ENCODE measurements around the gene POLN.
"Not testable (repeated sequence)": the region's sequence is repeated elsewhere in the genome, so short reads cannot be mapped to it uniquely, and the experiment has no call there.

The POLN gene

DNA sequence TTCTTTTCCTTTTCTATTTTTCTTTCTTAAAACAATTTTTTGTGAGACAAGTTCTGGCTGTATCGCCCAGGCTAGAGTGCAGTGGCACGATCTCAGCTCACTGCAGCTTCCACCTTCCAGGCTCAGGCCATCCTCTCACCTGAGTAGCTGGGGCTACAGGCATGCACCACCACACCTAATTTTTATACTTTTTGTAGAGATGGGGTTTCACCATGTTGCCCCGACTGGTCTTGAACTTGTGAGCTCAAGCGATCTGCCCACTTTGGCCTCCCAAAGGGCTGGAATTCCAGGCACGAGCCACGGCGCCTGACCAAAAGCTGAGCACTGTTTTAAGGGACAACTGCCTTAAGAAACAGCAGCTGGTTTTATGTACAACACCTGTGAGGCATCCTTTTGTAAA, 192.1 kb downstream of the POLN start:
- DNase-seq, result no peak

DNA sequence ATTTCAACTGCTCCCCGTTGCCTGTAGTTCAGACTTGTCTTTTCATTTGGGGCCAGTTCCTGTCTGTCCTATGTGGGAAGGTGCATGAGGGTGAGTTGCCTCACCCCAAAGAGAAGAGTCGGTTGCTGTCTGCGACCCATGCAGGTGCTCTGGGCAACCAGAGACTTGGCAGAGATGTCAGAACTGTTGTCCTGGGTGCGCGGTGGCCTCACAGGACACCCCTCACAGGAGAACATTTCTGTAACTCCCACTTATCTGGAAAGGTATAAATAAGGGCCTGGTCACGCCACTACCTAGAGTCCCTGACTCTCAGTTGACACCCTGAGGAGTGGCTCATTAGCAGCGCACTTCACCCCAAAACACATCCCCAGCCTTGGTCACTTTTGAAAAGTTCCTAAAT, 192.5 kb downstream of the POLN start:
- no peak for DNase-seq

- no peak for DNase-seq
These were observed 193.1 kb downstream of the POLN start for GRCh38 chr4:2048831-2049230.

DNA sequence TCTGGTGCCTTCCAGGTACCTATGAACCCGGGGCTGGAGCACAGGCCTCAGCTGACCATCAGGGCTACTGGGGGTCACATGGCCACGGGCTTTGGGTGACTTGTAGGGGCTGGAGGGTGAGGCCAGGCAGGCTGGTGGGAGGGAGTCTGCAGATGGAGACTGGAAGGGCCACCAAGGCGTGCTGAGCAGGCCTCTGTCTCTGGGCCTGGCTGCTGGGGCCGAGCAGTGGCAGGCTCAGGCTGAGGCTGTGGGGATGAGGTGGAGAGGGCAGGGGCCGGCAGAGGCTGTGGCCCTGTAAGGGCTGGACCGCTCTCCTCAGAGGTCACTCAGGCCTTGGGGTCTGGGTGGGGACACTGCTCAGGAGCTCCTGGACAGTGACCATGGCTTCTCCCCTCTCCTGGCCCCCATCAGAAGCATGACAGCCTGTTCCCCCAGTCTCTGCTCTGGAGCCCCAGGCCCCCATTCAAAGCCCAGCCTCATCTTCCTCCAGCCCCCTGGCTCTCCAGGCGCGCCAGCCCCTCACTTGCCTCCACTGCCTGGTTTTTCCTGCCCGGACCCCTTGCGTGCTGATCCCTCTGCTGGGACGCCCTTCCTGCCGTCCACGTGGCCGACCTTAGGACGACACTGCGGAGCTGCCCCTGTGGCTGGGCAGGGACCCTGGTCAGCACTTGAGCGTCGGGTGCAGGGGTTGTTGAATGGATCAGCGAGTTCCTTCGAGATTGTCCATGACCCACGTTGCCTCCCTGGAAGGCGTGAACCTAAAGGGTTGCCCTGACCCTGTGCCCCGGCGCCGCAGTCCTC, 193.9 kb downstream of the POLN start:
- DNase-seq, result no peak

GRCh38 chr4:2047031-2047660, 194.8 kb downstream of the POLN start:
- no peak for DNase-seq

GRCh38 chr4:2046031-2046961, 195.6 kb downstream of the POLN start:
- no peak for DNase-seq

- DNase-seq, result no peak
These were observed 196.4 kb downstream of the POLN start for GRCh38 chr4:2045518-2045951.

GRCh38 chr4:2044542-2045517, 197.1 kb downstream of the POLN start:
- no peak for DNase-seq

- no peak for DNase-seq
These were observed 197.8 kb downstream of the POLN start for GRCh38 chr4:2044119-2044485.

DNA sequence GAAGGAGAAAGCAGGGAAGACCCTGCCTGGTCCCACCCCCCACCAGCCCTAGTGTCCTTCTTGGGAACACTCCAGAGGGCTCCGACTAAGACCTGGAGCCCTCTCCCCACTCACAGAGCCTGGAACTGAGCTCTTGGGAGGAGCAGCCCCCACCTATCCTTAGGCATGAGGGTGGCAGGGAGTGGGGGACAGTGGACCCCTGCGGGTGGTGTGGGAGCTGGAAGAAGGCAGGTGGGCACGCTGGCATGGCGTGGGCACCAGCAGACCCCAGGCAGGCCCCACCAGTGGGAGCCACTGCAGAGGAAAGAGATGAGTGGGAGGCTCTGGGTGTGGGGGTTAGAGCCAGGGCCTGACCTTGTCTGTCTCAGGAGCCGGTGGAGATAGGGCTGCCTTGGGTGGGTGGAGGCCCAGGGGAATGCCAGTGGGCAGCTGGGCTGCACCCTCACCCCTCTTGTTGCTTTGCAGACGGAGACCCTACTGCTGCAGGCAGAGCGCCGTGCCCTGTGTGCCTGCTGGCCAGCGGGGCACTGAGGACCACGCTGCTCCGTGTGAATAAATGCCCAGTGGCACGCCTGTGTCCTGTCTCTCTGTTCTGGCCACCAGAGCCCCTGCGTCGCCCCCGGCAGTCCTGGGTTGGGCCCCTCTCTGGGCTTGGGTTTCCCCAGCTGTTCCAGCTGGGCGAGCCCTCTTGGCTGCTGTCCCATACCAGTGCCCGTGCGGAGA, 198.4 kb downstream of the POLN start:
- DNase-seq, result no peak

DNA sequence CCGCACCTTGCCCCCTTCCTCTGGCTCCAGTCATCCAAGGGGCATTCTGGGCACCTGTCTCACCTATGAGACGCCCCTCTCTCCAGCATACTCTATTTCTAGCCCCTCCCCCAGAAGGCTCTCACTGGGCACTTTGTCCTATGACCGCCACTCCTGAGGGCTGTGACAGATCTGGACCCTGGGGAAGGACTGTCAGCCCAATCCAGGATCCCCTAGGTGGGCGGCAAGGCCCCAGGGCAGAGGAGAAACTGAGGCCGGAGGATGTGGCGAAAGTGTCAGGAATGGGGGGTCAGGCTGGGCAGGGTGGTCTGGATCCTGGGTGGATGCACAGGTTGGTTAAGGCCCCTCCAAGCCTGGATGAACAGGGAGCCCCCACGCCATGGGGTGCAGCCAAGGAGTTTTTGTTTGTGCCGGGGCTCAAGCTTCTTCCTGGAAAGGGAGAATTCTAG, 198.9 kb downstream of the POLN start:
- DNase-seq, result no peak

DNA sequence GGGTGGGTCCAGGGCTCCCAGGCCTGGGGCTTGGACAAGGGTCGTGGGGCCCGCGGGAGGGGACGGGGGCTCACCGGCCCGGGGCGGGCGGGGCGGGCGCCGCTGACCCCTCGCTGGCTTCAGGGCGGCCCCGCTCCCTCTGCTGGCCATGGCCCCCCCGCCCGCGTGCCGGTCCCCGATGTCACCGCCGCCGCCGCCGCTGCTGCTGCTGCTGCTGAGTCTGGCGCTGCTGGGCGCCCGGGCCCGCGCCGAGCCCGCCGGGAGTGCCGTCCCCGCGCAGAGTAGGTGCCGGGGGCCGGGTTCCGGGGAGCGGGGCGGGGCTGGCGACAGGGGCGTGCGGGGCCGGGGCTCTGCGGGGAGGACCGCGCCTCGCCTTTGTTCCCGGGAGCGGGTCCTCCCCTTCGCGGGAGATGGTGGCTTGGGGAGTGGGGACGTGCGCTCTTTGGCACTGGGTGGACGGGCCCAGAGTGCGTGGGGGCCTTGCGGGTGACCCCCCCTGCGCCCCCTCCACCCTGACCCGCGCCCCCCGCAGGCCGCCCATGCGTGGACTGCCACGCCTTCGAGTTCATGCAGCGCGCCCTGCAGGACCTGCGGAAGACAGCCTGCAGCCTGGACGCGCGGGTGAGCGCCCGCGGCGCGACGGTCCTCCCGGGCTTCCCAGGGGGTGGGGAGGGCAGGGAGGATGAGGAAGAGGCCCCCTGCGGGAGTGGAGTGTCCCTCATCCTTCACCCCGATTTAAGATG, 199.5 kb downstream of the POLN start:
- DNase-seq, result no peak

DNA sequence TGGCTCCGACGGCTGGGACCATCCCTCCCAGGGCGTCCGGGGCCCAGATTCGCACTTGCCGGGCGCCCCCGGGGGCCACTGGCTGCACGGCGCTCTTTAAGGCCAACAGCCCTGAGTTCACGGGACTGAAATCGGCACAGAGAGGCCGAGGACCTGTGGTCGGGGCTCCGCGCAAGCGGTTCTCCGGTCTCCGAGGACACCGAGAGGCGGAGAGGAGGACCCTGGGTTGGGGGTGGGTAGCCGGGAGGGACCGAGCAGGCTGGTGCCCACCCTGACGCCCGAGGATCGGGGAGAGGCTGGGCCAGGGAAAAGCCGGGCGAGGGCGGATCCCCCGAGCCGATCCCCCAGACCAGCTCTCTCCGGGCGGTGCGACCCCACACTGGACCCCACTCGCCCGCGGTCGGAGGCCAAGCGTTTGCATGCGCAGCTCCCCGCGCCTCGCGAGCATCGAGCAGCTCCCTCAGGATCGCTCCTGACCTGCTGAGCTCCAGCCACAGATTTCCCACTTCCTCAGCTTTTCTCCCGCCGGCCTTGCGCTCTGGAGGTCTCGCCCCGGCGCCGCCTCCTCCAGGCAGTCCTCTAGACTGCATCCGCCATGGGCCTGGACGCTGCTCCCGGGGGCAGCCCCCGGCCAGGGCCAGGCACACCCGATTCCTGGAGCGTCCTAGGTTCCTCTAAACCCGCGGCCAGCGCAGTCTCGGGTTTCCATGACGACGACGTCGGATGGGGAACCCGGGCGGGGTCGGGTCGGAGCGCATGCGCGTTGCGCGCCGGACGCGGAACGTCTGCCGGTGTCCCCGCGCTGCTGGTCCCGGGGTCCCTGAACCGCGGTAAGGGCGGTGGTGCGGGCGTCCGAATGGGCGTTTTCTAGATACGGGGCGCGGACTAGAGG, 200.4 kb downstream of the POLN start:
- peak; percentile 24 for DNase-seq

- no peak for DNase-seq
These were observed 201.3 kb downstream of the POLN start for GRCh38 chr4:2040391-2041238.

- DNase-seq, result no peak
These were observed 205.1 kb downstream of the POLN start for GRCh38 chr4:2036866-2037265.

- no peak for DNase-seq
These were observed 205.6 kb downstream of the POLN start for GRCh38 chr4:2036327-2036726.

DNA sequence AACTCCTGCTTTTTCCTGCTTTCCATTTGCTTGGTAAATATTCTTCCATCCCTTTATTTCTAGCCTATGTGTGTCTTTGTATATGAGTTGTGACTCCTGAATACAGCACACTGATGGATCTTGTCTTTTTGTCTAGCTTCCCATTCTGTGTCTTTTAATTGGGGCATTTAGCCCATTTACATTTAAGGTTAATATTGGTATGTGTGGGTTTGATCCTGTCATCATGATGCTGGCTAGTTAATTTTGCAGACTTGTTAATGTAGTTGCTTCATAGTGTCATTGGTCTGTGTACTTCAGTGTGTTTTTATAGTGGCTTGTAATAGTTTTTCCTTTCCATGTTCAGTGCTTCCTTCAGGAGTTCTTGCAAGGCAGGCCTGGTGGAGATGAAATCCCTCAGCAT, 210.8 kb downstream of the POLN start:
- not testable (repeated sequence) for DNase-seq

- not testable (repeated sequence) for DNase-seq
These were observed 214.8 kb downstream of the POLN start for GRCh38 chr4:2027120-2027519.

GRCh38 chr4:2025817-2026216, 216.1 kb downstream of the POLN start:
- DNase-seq, result no peak

All from DMS79 (cell line).